Left cardiac atrium (tissue), 4 donors: ENCODE results near the gene KRT83. TPM values are rescaled to one million over a fixed set of nuclear protein-coding genes. Genes with fewer than 3 reads are reported as not detected.
A peak's percentile ranks its signal among the peaks of the same experiment; 100 is the strongest.

Experiments
- ATAC-seq, 2 donors: fragments of 200-7000 bp; cut with Tn5 transposase; one replicate each; pipeline ENCODE4 v1.9.1; 2020; ENCODE audit warnings: mild to moderate bottlenecking in 2 of 2, moderate library complexity in 2 of 2
- DNase-seq: peaks from one replicate; pipeline ENCODE4 v3.0.0-alpha.2; 2020
- intact Hi-C, 2 donors: fragments of 100-400 bp; cut with DNase I; formaldehyde crosslinking; loops; one replicate each; pipeline versions ENCODE4 v1.14.1 to v1.15.1; 2022 to 2023
- total RNA-seq, 2 donors: library from RNA; stranded (reverse); fragmentation: NEBNext Ultra II Directional; extraction: Animal tissue kit (Norgen Biotek cat#: 25700); gene quantifications; one replicate each; pipeline ENCODE4 v1.2.1, GENCODE V29; 2021
- donor health status: DM: no; HTN: yes; CAD: no.
- donor health status: DM: no; HTN: yes; CAD: no; lungs with severe emphysema.
- donor health status: DM: yes; HTN: yes; CAD: no.
- donor health status: Dilated cardiomyopathy.

KRT83 gene
- total RNA-seq, 2 donors from 2014 or later, result not detected

- no peak for DNase-seq
- intact Hi-C loops, result loop anchor here in 1 of 2 donors (2.0 to 10.0 kb wide), 2 partner anchors 65 to 119 kb away; no protein-coding TSS in a partner anchor
- ATAC-seq, result no peak
Measured at GRCh38 chr12:52279422-52280318, 41.5 kb downstream of the KRT83 start.

- ATAC-seq (peak; percentile 89 to 94), DNase-seq (peak; percentile 77)
- intact Hi-C loops, result loop anchor here in 1 of 2 donors (10.0 kb wide), 1 partner anchor 64 kb away; no protein-coding TSS in a partner anchor
Measured at GRCh38 chr12:52278575-52279421, 42.4 kb downstream of the KRT83 start.

- ATAC-seq (no peak), DNase-seq (no peak)
- intact Hi-C loops, result loop anchor here in 1 of 2 donors (10.0 kb wide), 1 partner anchor 63 kb away; no protein-coding TSS in a partner anchor
Measured at GRCh38 chr12:52277486-52278245, 43.5 kb downstream of the KRT83 start.

DNA sequence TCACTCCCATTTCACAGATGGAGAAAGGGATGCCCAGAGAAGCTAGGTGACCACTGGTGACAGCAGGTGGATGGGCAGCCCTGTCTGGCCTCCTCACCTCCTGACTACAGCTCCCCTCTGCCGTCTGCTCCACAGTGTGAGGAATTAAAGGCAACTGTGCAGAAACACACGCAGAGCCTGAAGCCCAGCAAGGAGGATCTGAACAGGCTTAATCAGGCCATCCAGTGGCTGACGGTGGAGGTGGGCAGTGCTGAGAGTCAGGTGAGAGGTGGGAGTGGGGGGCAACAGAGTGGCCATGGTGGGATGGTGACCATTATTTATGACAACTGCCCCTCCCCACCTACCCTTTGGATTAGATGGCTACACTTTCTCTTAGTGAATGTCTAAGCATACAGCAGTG is 45.5 kb downstream of the KRT83 start:
- DNase-seq (no peak), ATAC-seq (no peak)
- intact Hi-C loops, result loop anchor here in 1 of 2 donors (10.0 kb wide), 1 partner anchor 61 kb away; no protein-coding TSS in a partner anchor

DNA sequence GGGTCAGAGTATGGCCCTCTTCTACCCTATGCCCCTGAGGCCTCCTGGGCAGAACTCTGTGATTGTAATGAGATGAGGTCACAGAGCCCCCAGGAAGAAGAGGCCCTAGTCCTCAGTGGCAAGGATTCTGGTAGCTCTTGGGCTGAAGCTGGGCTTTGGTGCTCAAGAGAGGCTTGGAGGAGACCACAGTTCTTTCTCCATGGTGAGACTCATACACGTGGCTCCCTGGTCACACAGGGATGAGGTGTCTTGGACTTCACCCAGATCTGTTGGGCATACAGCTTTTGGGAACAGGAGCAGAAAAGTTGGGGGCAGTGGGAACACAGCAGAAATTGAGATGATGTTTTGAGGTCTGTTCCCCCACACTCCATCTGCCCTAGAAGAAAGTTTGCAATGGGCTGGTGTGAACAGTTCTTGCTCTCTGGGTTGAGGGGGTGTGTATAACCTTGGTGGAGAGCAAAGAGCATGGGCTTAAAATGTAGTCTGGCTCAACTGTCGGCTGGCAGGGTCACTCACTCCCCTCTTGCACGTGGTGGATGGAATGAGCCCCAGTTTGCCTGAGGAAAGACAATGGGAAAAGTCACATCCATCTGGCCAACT is 46.6 kb downstream of the KRT83 start, which contains the start of gene KRT86:
Gene KRT86, plus strand, starts transcription at position 125 of the 600 bp plus-strand sequence. CDS start 27,272 bp downstream, outside the sequence.
- DNase-seq (no peak), ATAC-seq (no peak)
- intact Hi-C loops, result loop anchor here in 1 of 2 donors (10.0 kb wide), 1 partner anchor 60 kb away; no protein-coding TSS in a partner anchor

DNA sequence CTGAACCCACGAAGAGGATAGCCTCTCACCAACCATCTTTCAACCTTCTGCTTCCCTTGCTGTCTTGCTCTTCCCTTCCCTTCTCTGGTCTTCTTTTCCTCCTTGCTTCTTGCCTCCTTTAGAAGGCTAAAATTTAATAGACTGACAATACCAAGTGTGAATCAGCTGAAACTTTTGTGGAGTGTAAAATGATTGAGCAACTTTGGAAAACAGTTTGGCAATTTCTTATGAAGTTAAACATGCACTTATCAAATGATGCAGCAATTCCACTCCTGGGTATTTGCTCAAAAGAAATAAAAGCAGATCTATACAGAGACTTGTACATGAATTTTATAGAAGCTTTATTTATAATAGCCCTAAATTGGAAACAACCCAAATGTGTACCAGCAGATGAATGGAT is 50.0 kb downstream of the KRT83 start:
- DNase-seq (no peak), ATAC-seq (no peak)
- intact Hi-C loops, result loop anchor here in 1 of 2 donors (10.0 kb wide), 1 partner anchor 56 kb away; no protein-coding TSS in a partner anchor

- intact Hi-C loops, result loop anchor here in 1 of 2 donors (10.0 kb wide), 1 partner anchor 56 kb away; no protein-coding TSS in a partner anchor
- DNase-seq (no peak), ATAC-seq (no peak)
Measured at GRCh38 chr12:52270541-52271070, 50.6 kb downstream of the KRT83 start.

DNA sequence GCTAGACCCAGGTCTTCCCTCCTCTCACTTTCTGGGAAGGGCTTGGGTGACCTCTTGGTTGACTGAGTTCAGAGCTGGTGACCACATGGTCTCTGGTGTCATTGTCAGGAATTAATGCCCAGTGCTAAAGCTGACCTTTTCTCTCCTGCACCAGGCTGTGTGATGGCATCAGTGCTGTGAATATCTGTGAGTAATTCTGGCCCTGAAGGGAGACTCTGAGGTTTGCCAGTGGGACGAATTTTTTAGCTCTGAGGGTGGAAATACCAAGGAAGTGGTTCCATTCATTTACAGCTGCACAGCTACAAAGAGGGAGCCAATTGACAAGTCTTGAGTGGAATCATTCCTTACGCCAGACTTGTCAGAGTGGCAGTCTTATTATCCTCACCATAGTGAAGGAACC is 53.0 kb downstream of the KRT83 start:
- intact Hi-C loops, result no loop called here
- DNase-seq, result no peak
- ATAC-seq, result no peak

DNA sequence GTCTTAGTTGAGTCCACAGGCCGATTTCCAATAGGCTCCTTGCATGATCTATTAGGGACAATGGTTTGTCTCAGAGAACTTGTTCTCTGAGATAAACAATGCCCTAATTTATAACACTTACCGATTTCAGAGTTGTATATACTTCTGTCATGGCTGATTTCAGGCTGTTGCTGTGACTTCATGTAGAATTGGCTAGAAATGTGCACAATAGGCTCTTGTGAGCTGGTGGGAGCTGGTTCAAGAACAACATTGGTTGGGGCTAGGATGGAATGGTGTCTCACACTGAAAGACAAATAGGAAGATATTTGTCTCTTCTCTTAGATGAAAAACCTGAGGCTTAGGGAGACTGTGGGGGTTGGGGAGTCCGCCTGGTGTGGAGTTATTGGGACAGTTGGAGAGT is 53.5 kb downstream of the KRT83 start:
- DNase-seq (no peak), ATAC-seq (no peak)
- intact Hi-C loops, result no loop called here

DNA sequence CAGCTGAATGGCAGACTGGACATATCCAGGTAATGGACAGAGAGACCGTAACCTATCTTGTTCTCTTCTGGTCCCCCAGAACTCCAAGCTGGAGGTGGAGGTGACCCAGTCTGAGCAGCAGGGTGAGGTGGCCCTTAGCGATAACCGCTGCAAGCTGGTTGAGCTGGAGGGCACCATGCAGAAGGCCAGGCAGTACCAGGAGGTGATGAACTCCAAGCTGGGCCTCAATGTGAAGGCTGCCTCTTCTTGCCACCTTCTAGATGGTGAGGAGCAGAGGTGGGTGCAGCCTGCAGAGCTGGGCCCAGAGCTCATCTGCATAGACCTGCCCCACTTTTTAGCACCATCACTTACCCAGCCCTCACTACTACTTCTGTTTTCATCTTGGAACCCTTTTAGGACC is 53.9 kb downstream of the KRT83 start:
- ATAC-seq (no peak), DNase-seq (no peak)

GRCh38 chr12:52266514-52266913 is 54.7 kb downstream of the KRT83 start:
- DNase-seq (peak; percentile 66), ATAC-seq (no peak)
- intact Hi-C loops, result no loop called here

More for the DNA sequence above, 53.9 kb downstream of the KRT83 start:
- intact Hi-C loops, result no loop called here

DNA sequence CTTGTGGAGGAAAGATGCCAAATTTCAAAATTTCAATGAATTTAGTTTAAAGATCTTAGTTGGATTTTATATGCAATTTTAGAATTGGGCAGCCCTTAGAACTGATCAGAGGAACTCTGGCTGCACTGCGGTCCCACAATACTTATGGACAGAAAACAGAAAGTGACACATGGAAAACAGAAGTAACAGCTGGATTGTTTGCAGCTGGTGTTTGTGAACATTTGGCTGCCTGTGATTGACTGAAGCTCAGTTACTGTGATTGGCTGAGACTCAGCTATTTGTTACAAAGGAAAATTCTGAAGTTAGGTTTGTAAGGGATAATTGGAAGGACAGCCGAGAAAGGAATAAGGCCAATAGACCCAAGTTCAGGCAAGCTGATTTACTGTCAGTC is 56.8 kb downstream of the KRT83 start:
- DNase-seq, result no peak
- intact Hi-C loops, result no loop called here
- ATAC-seq, result peak in 1 of 2 donors; percentile 34

Other genes with a start within 250 kb of the KRT83 start
- under 1 TPM in 1 of 2 donors, not detected in 1; 0.27 TPM for gene SMIM41, start 241.7 kb downstream of the KRT83 start, total RNA-seq
- under 1 TPM in 1 of 2 donors, not detected in 1; 0.44 TPM for gene KRT80, start 129.4 kb downstream of the KRT83 start, total RNA-seq
- gene KRT7, start 88.2 kb downstream of the KRT83 start, total RNA-seq, result 10 to 100 TPM in 1 of 2 donors, 1 to 10 TPM in 1; 1.0 to 34.3 TPM
- gene KRT86, start 46.8 kb downstream of the KRT83 start, total RNA-seq, result not detected
- gene KRT81, start 29.9 kb downstream of the KRT83 start, total RNA-seq, result not detected
- gene KRT85, start 46.1 kb upstream of the KRT83 start, total RNA-seq, result not detected
- not detected for gene KRT84, start 64.3 kb upstream of the KRT83 start, total RNA-seq
- not detected for gene KRT82, start 84.9 kb upstream of the KRT83 start, total RNA-seq
- not detected for gene KRT75, start 113.0 kb upstream of the KRT83 start, total RNA-seq
- gene KRT6B, start 130.7 kb upstream of the KRT83 start, total RNA-seq, result not detected
- gene KRT6C, start 152.4 kb upstream of the KRT83 start, total RNA-seq, result not detected
- 1 to 10 TPM in 1 of 2 donors, under 1 TPM in 1; 0.24 to 1.2 TPM for gene KRT6A, start 171.9 kb upstream of the KRT83 start, total RNA-seq
- 1 to 10 TPM; 1.2 to 4.6 TPM for gene KRT5, start 199.0 kb upstream of the KRT83 start, total RNA-seq
- not detected for gene KRT71, start 231.7 kb upstream of the KRT83 start, total RNA-seq